CD14-positive monocyte (primary cell): ENCODE results near the gene WDR74. TPM values are rescaled to one million over a fixed set of nuclear protein-coding genes. Genes with fewer than 3 reads are reported as not detected.

ENCODE experiments used
- DNase-seq, 3 donors: peaks; one replicate each; pipeline ENCODE4 v3.0.0-alpha.2; 2011 to 2022
- H2AFZ ChIP-seq: 2 replicates; pipeline ENCODE4 v1.6.0; 2012; ENCODE audit warnings: mild to moderate bottlenecking, low read depth, low read length, inconsistent platforms; ENCODE audit not compliant: insufficient read depth, poor library complexity, severe bottlenecking
- H3K27ac ChIP-seq, 2 donors: 1 replicate in 1 of 2; 2 replicates in 1 of 2; pipeline ENCODE4 v1.5.1; 2012 to 2013; ENCODE audit warnings: low read length in 2 of 2, control low read depth in 1 of 2, inconsistent platforms in 1 of 2, low read depth in 1 of 2, mild to moderate bottlenecking in 1 of 2
- H3K27me3 ChIP-seq, 2 donors: one replicate each; pipeline versions ENCODE4 v1.6.0 to v1.6.1; 2011 to 2013; ENCODE audit warnings: low read length in 2 of 2; ENCODE audit not compliant: control insufficient read depth in 2 of 2, insufficient read depth in 2 of 2
- H3K36me3 ChIP-seq, 2 donors: replicated peaks in 1 of 2; 1 replicate in 1 of 2; 2 replicates in 1 of 2; pipeline versions ENCODE4 v1.5.1 to v1.6.1; 2012 to 2013; ENCODE audit warnings: low read length in 2 of 2, control low read depth in 1 of 2, inconsistent platforms in 1 of 2, mild to moderate bottlenecking in 1 of 2; ENCODE audit not compliant: insufficient read depth in 2 of 2, control insufficient read depth in 1 of 2
- H3K4me1 ChIP-seq, 2 donors: 1 replicate in 1 of 2; 2 replicates in 1 of 2; pipeline versions ENCODE4 v1.5.1 to v1.6.1; 2012 to 2013; ENCODE audit warnings: low read length in 2 of 2, control low read depth in 1 of 2, inconsistent platforms in 1 of 2, mild to moderate bottlenecking in 1 of 2, moderate library complexity in 1 of 2; ENCODE audit not compliant: insufficient read depth in 2 of 2, control insufficient read depth in 1 of 2
- H3K4me2 ChIP-seq: replicated peaks from 2 replicates; pipeline ENCODE3; 2012; ENCODE audit warnings: low read length, moderate library complexity, mild to moderate bottlenecking; ENCODE audit not compliant: poor library complexity, severe bottlenecking; ENCODE audit errors: extremely low read depth
- H3K4me3 ChIP-seq, 3 experiments: fragments of 200-600 bp in 1 of 3; sonication (generic) in 1 of 3; replicated peaks in 1 of 3; 1 replicate in 2 of 3; 2 replicates in 1 of 3; pipeline ENCODE4 v1.5.1; 2011 to 2013; ENCODE audit warnings: low read length in 3 of 3, mild to moderate bottlenecking in 3 of 3, control low read depth in 2 of 3, low read depth in 2 of 3, inconsistent platforms in 1 of 3, moderate library complexity in 1 of 3
- H3K79me2 ChIP-seq: 2 replicates; pipeline ENCODE4 v1.6.0; 2012; ENCODE audit warnings: mild to moderate bottlenecking, control low read depth, inconsistent platforms, low read length, moderate library complexity; ENCODE audit not compliant: insufficient read depth
- H3K9ac ChIP-seq: 2 replicates; pipeline ENCODE4 v1.6.0; 2017; ENCODE audit warnings: low read length, mild to moderate bottlenecking; ENCODE audit not compliant: insufficient read depth, poor library complexity, severe bottlenecking
- H3K9me3 ChIP-seq, 2 donors: replicated peaks in 1 of 2; 1 replicate in 1 of 2; 2 replicates in 1 of 2; pipeline versions ENCODE4 v1.5.1 to v1.6.1; 2012 to 2013; ENCODE audit warnings: low read length in 2 of 2, control low read depth in 1 of 2; ENCODE audit not compliant: control insufficient read depth in 1 of 2, insufficient read depth in 1 of 2
- H4K20me1 ChIP-seq: 2 replicates; pipeline ENCODE4 v1.6.0; 2012; ENCODE audit warnings: mild to moderate bottlenecking, low read length, control low read depth, moderate library complexity; ENCODE audit not compliant: insufficient read depth
- H3K27ac Mint-ChIP-seq, 7 donors: one replicate each; pipeline ENCODE4 v1.8.0; 2020; ENCODE audit warnings: mild to moderate bottlenecking in 7 of 7, mixed read lengths in 7 of 7, moderate library complexity in 6 of 7, inconsistent platforms in 2 of 7
- H3K27me3 Mint-ChIP-seq, 3 donors: one replicate each; pipeline ENCODE4 v1.8.0; 2021 to 2022; ENCODE audit warnings: low read depth in 3 of 3, mild to moderate bottlenecking in 3 of 3, mixed read lengths in 3 of 3, moderate library complexity in 3 of 3, inconsistent platforms in 1 of 3
- H3K36me3 Mint-ChIP-seq, 2 donors: one replicate each; pipeline ENCODE4 v1.8.0; 2020; ENCODE audit warnings: mixed read lengths in 2 of 2, inconsistent platforms in 1 of 2, mild to moderate bottlenecking in 1 of 2
- H3K4me1 Mint-ChIP-seq: one replicate; pipeline ENCODE4 v1.8.0; 2020; ENCODE audit warnings: mild to moderate bottlenecking, mixed read lengths
- H3K4me3 Mint-ChIP-seq, 2 donors: one replicate each; pipeline ENCODE4 v1.8.0; 2020; ENCODE audit warnings: mild to moderate bottlenecking in 2 of 2, mixed read lengths in 2 of 2, moderate library complexity in 1 of 2
- H3K9me3 Mint-ChIP-seq, 7 donors: one replicate each; pipeline ENCODE4 v1.8.0; 2020 to 2022; ENCODE audit warnings: mixed read lengths in 7 of 7, mild to moderate bottlenecking in 6 of 7, moderate library complexity in 6 of 7, inconsistent platforms in 2 of 7
- WGBS: methylation state at CpG from one replicate; pipeline ENCODE4 v1.1.5; 2013; ENCODE audit warnings: missing lambda C conversion rate; ENCODE audit not compliant: insufficient coverage; 5-methylcytosine and 5-hydroxymethylcytosine counted together
- intact Hi-C, 2 donors: fragments of 100-400 bp; cut with micrococcal nuclease; formaldehyde crosslinking; loops; one replicate each; pipeline versions ENCODE4 v1.15.0 to v1.15.1; 2023
- polyA plus RNA-seq, 3 donors: library from polyadenylated mRNA; depleted of rRNA in 1 of 3; unstranded in 2 of 3; stranded (reverse) in 1 of 3; fragments of 300-500 nt in 2 of 3; fragments of >200 nt in 1 of 3; fragmentation: Illumina TruSeq in 2 of 3; gene quantifications; 1 replicate in 2 of 3; 2 replicates in 1 of 3; pipeline ENCODE4 v1.2.3, GENCODE V29; 2012 to 2021
- TF ChIP-seq, protein P1 (sequence below): fragments of 200-600 bp; IDR thresholded peaks from one replicate; pipeline ENCODE4 v1.8.0; 2022; ENCODE audit warnings: antibody characterized with exemption, mild to moderate bottlenecking

WDR74 gene
- polyA plus RNA-seq, 3 donors = 14.2 to 52.5 (median 18.4) TPM

DNA sequence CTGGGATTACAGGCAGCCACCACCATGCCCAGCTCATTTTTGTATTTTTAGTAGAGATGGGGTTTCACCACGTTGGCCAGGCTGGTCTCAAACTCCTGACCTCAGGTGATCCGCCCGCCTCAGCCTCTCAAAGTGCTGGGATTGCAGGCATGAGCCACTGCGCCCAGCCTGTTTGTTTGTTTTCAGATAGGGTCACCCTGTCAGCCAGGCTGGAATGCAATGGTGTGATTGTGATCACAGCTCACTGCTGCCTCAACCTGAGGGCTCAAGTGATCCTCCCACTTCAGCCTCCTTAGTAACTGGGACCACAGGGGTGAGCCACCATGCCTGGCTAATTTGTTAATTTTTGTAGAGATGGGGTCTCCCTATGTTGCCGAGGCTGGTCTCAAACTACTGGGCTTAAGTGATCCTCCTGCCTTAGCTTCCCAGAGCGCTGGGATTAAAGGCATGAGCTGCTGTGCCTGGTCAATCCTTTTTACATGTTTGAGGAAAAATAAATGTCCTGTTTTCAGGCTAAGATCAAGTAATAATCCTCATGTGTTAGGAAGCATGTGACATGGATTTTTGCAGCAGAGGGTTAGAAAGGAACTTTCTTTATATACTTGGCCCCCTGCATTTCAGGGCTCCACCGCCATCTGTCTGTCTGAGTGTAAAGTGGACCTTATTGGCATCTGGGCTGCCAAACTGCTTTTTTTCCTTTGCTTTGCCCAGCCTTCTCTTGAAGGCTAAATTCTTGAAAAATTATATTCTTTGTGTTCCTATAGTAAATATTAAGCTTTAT is 36.5 kb upstream of the WDR74 start:
- Histone ChIP-seq H3K4me2 (no peak overlapping the region), H2AFZ (no peak overlapping the region), H3K9ac (no peak overlapping the region), H3K36me3 (no peaks in the 10 kb centered on the region), H4K20me1 (no peaks in the 10 kb centered on the region), H3K4me1 (peaks cover 11 to 14% of the 10 kb centered on the region in 2 donors), H3K79me2 (peaks cover 13% of the 10 kb centered on the region), H3K27ac (no peak overlapping the region), H3K4me3 (no peak overlapping the region), H3K27me3 (no peaks in the 10 kb centered on the region), H3K9me3 (no peaks in the 10 kb centered on the region)
- no peak for DNase-seq
- Mint-ChIP-seq H3K27me3 (peaks cover 0 to 3% (median 2%) of the 10 kb centered on the region in 3 donors), H3K9me3 (peaks cover 0 to 2% (median 0%) of the 10 kb centered on the region in 7 donors), H3K4me3 (no peak overlapping the region), H3K27ac (no peak overlapping the region), H3K4me1 (peaks cover 13% of the 10 kb centered on the region), H3K36me3 (peaks cover 0 to 2% of the 10 kb centered on the region in 2 donors)
- TF ChIP-seq, protein P1, sequence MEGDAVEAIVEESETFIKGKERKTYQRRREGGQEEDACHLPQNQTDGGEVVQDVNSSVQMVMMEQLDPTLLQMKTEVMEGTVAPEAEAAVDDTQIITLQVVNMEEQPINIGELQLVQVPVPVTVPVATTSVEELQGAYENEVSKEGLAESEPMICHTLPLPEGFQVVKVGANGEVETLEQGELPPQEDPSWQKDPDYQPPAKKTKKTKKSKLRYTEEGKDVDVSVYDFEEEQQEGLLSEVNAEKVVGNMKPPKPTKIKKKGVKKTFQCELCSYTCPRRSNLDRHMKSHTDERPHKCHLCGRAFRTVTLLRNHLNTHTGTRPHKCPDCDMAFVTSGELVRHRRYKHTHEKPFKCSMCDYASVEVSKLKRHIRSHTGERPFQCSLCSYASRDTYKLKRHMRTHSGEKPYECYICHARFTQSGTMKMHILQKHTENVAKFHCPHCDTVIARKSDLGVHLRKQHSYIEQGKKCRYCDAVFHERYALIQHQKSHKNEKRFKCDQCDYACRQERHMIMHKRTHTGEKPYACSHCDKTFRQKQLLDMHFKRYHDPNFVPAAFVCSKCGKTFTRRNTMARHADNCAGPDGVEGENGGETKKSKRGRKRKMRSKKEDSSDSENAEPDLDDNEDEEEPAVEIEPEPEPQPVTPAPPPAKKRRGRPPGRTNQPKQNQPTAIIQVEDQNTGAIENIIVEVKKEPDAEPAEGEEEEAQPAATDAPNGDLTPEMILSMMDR = no peak
- intact Hi-C loops = no loop called here
- WGBS = 100% methylated on average over 1 of the region's 7 CpGs

DNA sequence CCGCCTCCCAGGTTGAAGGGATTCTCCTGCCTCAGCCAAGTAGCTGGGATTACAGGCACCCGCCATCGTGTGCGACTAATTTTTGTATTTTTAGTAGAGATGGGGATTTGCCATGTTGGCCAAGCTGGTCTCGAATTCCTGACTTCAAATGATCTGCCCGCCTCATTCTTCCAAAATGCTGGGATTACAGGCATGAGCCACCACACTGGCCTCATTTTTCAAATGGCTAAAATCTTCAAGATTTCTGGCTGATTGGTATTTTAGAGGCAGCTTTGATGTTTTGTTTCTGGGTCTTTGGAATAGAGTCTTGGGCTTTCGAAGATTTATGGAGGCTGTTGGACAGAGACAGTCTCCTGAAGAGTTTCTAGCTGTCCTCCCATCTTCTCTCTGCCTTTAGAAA is 35.5 kb upstream of the WDR74 start:
- Mint-ChIP-seq H3K4me3 (no peak overlapping the region), H3K9me3 (no peaks in the 10 kb centered on the region), H3K27me3 (peaks cover 0 to 2% (median 0%) of the 10 kb centered on the region in 3 donors), H3K27ac (peak overlapping the region in 1 of 7 donors; percentile 3), H3K36me3 (no peaks in the 10 kb centered on the region), H3K4me1 (peaks cover 6% of the 10 kb centered on the region)
- Histone ChIP-seq H3K27me3 (no peaks in the 10 kb centered on the region), H3K9ac (no peak overlapping the region), H4K20me1 (no peaks in the 10 kb centered on the region), H3K36me3 (no peaks in the 10 kb centered on the region), H3K79me2 (peaks cover 7% of the 10 kb centered on the region), H3K4me1 (peaks cover 4 to 6% of the 10 kb centered on the region in 2 donors), H3K4me2 (no peak overlapping the region), H3K27ac (no peak overlapping the region), H2AFZ (no peak overlapping the region), H3K9me3 (no peaks in the 10 kb centered on the region), H3K4me3 (no peak overlapping the region)
- no peak for DNase-seq
- intact Hi-C loops = no loop called here
- WGBS = 100% methylated on average over 3 of the region's 7 CpGs
- TF ChIP-seq, protein P1 = no peak
